Trophoblast cell (in vitro differentiated cells and primary cell): ENCODE results near the gene TMED5.

Experiments used
- DNase-seq, 2 donors: peaks; one replicate each; pipeline ENCODE4 v3.0.0-alpha.2; 2016
- H2AFZ ChIP-seq: 2 replicates; pipeline ENCODE4 v1.6.1; 2013; ENCODE audit warnings: low read length, moderate library complexity, mild to moderate bottlenecking; ENCODE audit not compliant: insufficient read depth, poor library complexity
- H2AK5ac ChIP-seq: 2 replicates; pipeline ENCODE4 v1.6.1; 2013; ENCODE audit warnings: mild to moderate bottlenecking, low read length
- H2BK120ac ChIP-seq: 2 replicates; pipeline ENCODE4 v1.6.1; 2013; ENCODE audit warnings: low read length, mild to moderate bottlenecking, moderate library complexity; ENCODE audit not compliant: insufficient read depth, poor library complexity
- H2BK12ac ChIP-seq: 2 replicates; pipeline ENCODE4 v1.6.1; 2013; ENCODE audit warnings: mild to moderate bottlenecking, low read length, moderate library complexity
- H2BK5ac ChIP-seq: 2 replicates; pipeline ENCODE4 v1.6.1; 2013; ENCODE audit warnings: low read length, low read depth, moderate library complexity, mild to moderate bottlenecking; ENCODE audit not compliant: poor library complexity
- H3K14ac ChIP-seq: 2 replicates; pipeline ENCODE4 v1.6.1; 2013; ENCODE audit warnings: mild to moderate bottlenecking, low read length
- H3K18ac ChIP-seq: 2 replicates; pipeline ENCODE4 v1.6.1; 2013; ENCODE audit warnings: mild to moderate bottlenecking, low read length
- H3K23ac ChIP-seq: 2 replicates; pipeline ENCODE4 v1.6.1; 2013; ENCODE audit warnings: low read length
- H3K27ac ChIP-seq: 2 replicates; pipeline ENCODE4 v1.5.1; 2013; ENCODE audit warnings: low read depth, mild to moderate bottlenecking, inconsistent platforms, low read length, moderate library complexity
- H3K27me3 ChIP-seq: 2 replicates; pipeline ENCODE4 v1.6.1; 2013; ENCODE audit warnings: inconsistent platforms, mild to moderate bottlenecking, low read length, moderate library complexity; ENCODE audit not compliant: insufficient read depth
- H3K36me3 ChIP-seq, 2 experiments: 1 replicate in 1 of 2; 2 replicates in 1 of 2; pipeline ENCODE4 v1.6.1; 2013; ENCODE audit warnings: low read length in 2 of 2, mild to moderate bottlenecking in 2 of 2, moderate library complexity in 1 of 2; ENCODE audit not compliant: insufficient read depth in 2 of 2, control insufficient read depth in 1 of 2
- H3K4ac ChIP-seq: 2 replicates; pipeline ENCODE4 v1.6.1; 2013; ENCODE audit warnings: low read depth, mild to moderate bottlenecking, low read length, moderate library complexity
- H3K4me1 ChIP-seq, 2 experiments: 1 replicate in 1 of 2; 2 replicates in 1 of 2; pipeline ENCODE4 v1.6.1; 2013; ENCODE audit warnings: low read length in 2 of 2, mild to moderate bottlenecking in 2 of 2, moderate library complexity in 1 of 2; ENCODE audit not compliant: insufficient read depth in 2 of 2, control insufficient read depth in 1 of 2
- H3K4me2 ChIP-seq: 2 replicates; pipeline ENCODE4 v1.6.1; 2013; ENCODE audit warnings: inconsistent platforms, mild to moderate bottlenecking, low read length, moderate library complexity
- H3K4me3 ChIP-seq: 2 replicates; pipeline ENCODE4 v1.5.1; 2013; ENCODE audit warnings: mild to moderate bottlenecking, low read depth, low read length, inconsistent platforms
- H3K79me1 ChIP-seq: one replicate; pipeline ENCODE4 v1.6.1; 2013; ENCODE audit warnings: low read length
- H3K79me2 ChIP-seq: 2 replicates; pipeline ENCODE4 v1.6.1; 2013; ENCODE audit warnings: low read length, mild to moderate bottlenecking; ENCODE audit not compliant: control insufficient read depth, insufficient read depth, poor library complexity
- H3K9ac ChIP-seq: 2 replicates; pipeline ENCODE4 v1.6.1; 2013; ENCODE audit warnings: mild to moderate bottlenecking, low read length
- H3K9me3 ChIP-seq: 2 replicates; pipeline ENCODE4 v1.6.1; 2013; ENCODE audit warnings: low read depth, mild to moderate bottlenecking, control low read depth, inconsistent platforms, low read length; ENCODE audit not compliant: insufficient read depth
- H4K12ac ChIP-seq: 2 replicates; pipeline ENCODE4 v1.6.1; 2013; ENCODE audit warnings: low read depth, mild to moderate bottlenecking, low read length, moderate library complexity
- H4K8ac ChIP-seq: 2 replicates; pipeline ENCODE4 v1.6.1; 2013; ENCODE audit warnings: low read depth, mild to moderate bottlenecking, low read length, moderate library complexity
- H4K91ac ChIP-seq: one replicate; pipeline ENCODE4 v1.6.1; 2013; ENCODE audit warnings: low read depth, mild to moderate bottlenecking, low read length, moderate library complexity
- WGBS: extraction: QIAGEN DNeasy Blood & Tissue Kit; methylation state at CpG from one replicate; pipeline ENCODE4 v1.1.7; 2013; ENCODE audit warnings: missing lambda C conversion rate; ENCODE audit not compliant: insufficient read length, insufficient coverage; ENCODE audit errors: extremely low coverage; 5-methylcytosine and 5-hydroxymethylcytosine counted together

The TMED5 gene

DNA sequence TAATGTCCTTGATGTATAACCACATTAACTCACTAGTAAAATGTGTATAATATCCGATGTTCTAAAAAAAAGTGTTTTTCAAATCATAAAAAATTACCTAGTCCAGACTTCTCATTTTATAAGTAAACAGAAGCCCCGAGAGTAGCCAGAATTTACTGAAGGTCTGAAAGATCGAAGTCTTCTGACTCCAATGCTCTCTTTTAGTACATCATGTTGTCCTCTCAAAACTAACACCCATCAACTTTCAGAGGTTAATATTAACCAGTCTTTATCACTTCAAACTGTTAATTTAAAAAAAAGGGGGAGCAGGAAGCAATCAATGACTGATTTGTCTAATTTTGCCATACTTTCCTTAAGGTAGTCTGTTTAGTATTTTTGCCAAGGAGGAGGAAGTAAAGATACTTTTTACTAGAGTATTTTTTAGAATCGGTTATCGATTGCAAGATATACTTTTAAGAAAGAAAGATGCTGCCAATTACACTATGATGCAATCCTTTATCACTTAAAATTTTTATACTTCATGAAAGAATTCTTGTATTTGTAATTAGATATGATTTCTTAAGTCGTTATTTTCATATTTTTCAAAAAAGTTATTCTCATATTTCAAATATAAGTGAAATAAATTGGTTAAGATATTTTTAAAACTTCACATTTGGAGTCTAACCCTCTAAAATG, 25.8 kb upstream of the TMED5 start:
- H3K79me1 ChIP-seq = no peaks in the 10 kb centered on the region
- no peak overlapping the region for H4K91ac ChIP-seq
- H3K9me3 ChIP-seq = no peaks in the 10 kb centered on the region
- no peak overlapping the region for H3K9ac ChIP-seq
- H3K79me2 ChIP-seq = no peaks in the 10 kb centered on the region
- no peak for DNase-seq
- H4K12ac ChIP-seq = no peak overlapping the region
- no peak overlapping the region for H2BK12ac ChIP-seq
- H2AK5ac ChIP-seq = no peak overlapping the region
- no peak overlapping the region for H2BK120ac ChIP-seq
- no peaks in the 10 kb centered on the region for H3K27me3 ChIP-seq
- no peak overlapping the region for H2AFZ ChIP-seq
- H4K8ac ChIP-seq = no peak overlapping the region
- H3K4me1 ChIP-seq = no peaks in the 10 kb centered on the region
- no peak overlapping the region for H3K4ac ChIP-seq
- no CpG with 5 or more reads among the region's 6 CpGs for WGBS
- H3K36me3 ChIP-seq = peaks cover 1 to 5% of the 10 kb centered on the region in 2 experiments
- H3K4me3 ChIP-seq = no peak overlapping the region
- no peak overlapping the region for H3K23ac ChIP-seq
- no peak overlapping the region for H3K18ac ChIP-seq
- no peak overlapping the region for H3K27ac ChIP-seq
- H3K4me2 ChIP-seq = no peak overlapping the region
- H2BK5ac ChIP-seq = no peak overlapping the region
- no peak overlapping the region for H3K14ac ChIP-seq

DNA sequence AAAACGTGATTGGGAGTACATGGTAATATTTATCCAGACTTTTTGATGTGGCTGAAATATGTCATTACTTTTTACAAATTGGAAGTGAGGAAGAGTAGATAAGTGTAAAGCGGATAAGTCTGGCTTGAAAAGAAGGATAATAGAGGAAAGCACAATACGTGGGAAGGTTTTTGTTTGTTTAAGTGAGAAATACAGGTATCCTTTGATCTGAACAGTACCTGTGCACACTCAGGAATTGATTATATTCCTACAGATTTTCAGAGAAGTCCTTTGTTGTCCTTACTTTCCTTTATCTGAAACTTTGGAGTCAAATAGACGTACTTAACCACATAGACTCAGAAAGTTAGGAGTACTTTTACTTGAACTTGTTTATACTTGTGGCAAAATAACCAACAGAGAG, 20.5 kb upstream of the TMED5 start:
- Histone ChIP-seq H2BK12ac (no peak overlapping the region), H2AK5ac (no peak overlapping the region), H3K18ac (no peak overlapping the region), H3K23ac (no peak overlapping the region), H3K9ac (no peak overlapping the region), H4K8ac (no peak overlapping the region), H3K36me3 (peaks cover 10 to 12% of the 10 kb centered on the region in 2 experiments), H2BK120ac (no peak overlapping the region), H2BK5ac (no peak overlapping the region), H3K4ac (no peak overlapping the region), H4K91ac (no peak overlapping the region), H3K4me3 (no peak overlapping the region), H3K79me2 (no peaks in the 10 kb centered on the region), H3K14ac (no peak overlapping the region), H3K4me1 (no peaks in the 10 kb centered on the region), H3K79me1 (no peaks in the 10 kb centered on the region), H3K27me3 (no peaks in the 10 kb centered on the region), H2AFZ (no peak overlapping the region), H4K12ac (no peak overlapping the region), H3K4me2 (no peak overlapping the region), H3K9me3 (no peaks in the 10 kb centered on the region), H3K27ac (no peak overlapping the region)
- WGBS = 100% methylated on average over 2 of the region's 4 CpGs
- DNase-seq = no peak

GRCh38 chr1:93200086-93200620, 19.9 kb upstream of the TMED5 start:
- peaks cover 10 to 12% of the 10 kb centered on the region in 2 experiments for H3K36me3 ChIP-seq
- H3K9ac ChIP-seq = no peak overlapping the region
- H2BK120ac ChIP-seq = no peak overlapping the region
- H2BK12ac ChIP-seq = no peak overlapping the region
- H4K91ac ChIP-seq = no peak overlapping the region
- no peaks in the 10 kb centered on the region for H3K4me1 ChIP-seq
- H3K27ac ChIP-seq = no peak overlapping the region
- H3K23ac ChIP-seq = no peak overlapping the region
- H3K27me3 ChIP-seq = no peaks in the 10 kb centered on the region
- H3K79me1 ChIP-seq = no peaks in the 10 kb centered on the region
- peak; percentile 65 to 89 for DNase-seq
- no peak overlapping the region for H3K4me3 ChIP-seq
- no peak overlapping the region for H2BK5ac ChIP-seq
- no CpG with 5 or more reads among the region's 6 CpGs for WGBS
- no peak overlapping the region for H4K8ac ChIP-seq
- H3K14ac ChIP-seq = no peak overlapping the region
- H2AFZ ChIP-seq = no peak overlapping the region
- H2AK5ac ChIP-seq = no peak overlapping the region
- H3K4ac ChIP-seq = no peak overlapping the region
- H3K4me2 ChIP-seq = no peak overlapping the region
- H3K79me2 ChIP-seq = no peaks in the 10 kb centered on the region
- no peaks in the 10 kb centered on the region for H3K9me3 ChIP-seq
- H3K18ac ChIP-seq = no peak overlapping the region
- H4K12ac ChIP-seq = no peak overlapping the region

GRCh38 chr1:93199150-93199549, 18.9 kb upstream of the TMED5 start:
- H3K27me3 ChIP-seq = no peaks in the 10 kb centered on the region
- H3K4me2 ChIP-seq = no peak overlapping the region
- no peaks in the 10 kb centered on the region for H3K79me1 ChIP-seq
- H2BK12ac ChIP-seq = no peak overlapping the region
- no peak overlapping the region for H2BK5ac ChIP-seq
- H3K9ac ChIP-seq = no peak overlapping the region
- DNase-seq = no peak
- no peaks in the 10 kb centered on the region for H3K4me1 ChIP-seq
- no peak overlapping the region for H2BK120ac ChIP-seq
- no peak overlapping the region for H2AFZ ChIP-seq
- H3K23ac ChIP-seq = no peak overlapping the region
- H3K36me3 ChIP-seq = peaks cover 12% of the 10 kb centered on the region in 2 experiments
- H4K8ac ChIP-seq = no peak overlapping the region
- no peak overlapping the region for H2AK5ac ChIP-seq
- no peak overlapping the region for H3K18ac ChIP-seq
- H3K27ac ChIP-seq = no peak overlapping the region
- H3K14ac ChIP-seq = no peak overlapping the region
- no peaks in the 10 kb centered on the region for H3K9me3 ChIP-seq
- WGBS = no CpG with 5 or more reads among the region's 9 CpGs
- no peaks in the 10 kb centered on the region for H3K79me2 ChIP-seq
- no peak overlapping the region for H4K91ac ChIP-seq
- H3K4ac ChIP-seq = no peak overlapping the region
- no peak overlapping the region for H3K4me3 ChIP-seq
- no peak overlapping the region for H4K12ac ChIP-seq
